Stimulated activated CD4-positive, alpha-beta T cell treated with anti-CD3 and anti-CD28 coated beads, TNF-alpha, amount 100 ng/mL, for 24 hours (primary cell): Measurements from ENCODE around the gene PTGES.

Experiments used
- DNase-seq, 3 experiments: peaks; one replicate each; pipeline ENCODE4 v3.0.0-alpha.2; 2020; ENCODE audit warnings: low read depth in 3 of 3

The PTGES gene

GRCh38 chr9:129745200-129745599 is 7.6 kb downstream of the PTGES start:
- DNase-seq: no peak

GRCh38 chr9:129740666-129741464 is 12.0 kb downstream of the PTGES start:
- no peak for DNase-seq

GRCh38 chr9:129740174-129740573 is 12.7 kb downstream of the PTGES start:
- DNase-seq: no peak

- DNase-seq: no peak
Measured at GRCh38 chr9:129739432-129739831, 13.4 kb downstream of the PTGES start.

- DNase-seq: peak; percentile 81 to 85 (median 83)
Measured at GRCh38 chr9:129737479-129738274, 15.2 kb downstream of the PTGES start.

GRCh38 chr9:129736334-129736733 is 16.5 kb downstream of the PTGES start:
- DNase-seq: no peak

- DNase-seq: no peak
Measured at GRCh38 chr9:129735546-129735945, 17.3 kb downstream of the PTGES start.

- no peak for DNase-seq
Measured at GRCh38 chr9:129733632-129733953, 19.2 kb downstream of the PTGES start.

- DNase-seq: no peak
Measured at GRCh38 chr9:129732946-129733631, 19.8 kb downstream of the PTGES start.

GRCh38 chr9:129732100-129732499 is 20.7 kb downstream of the PTGES start:
- no peak for DNase-seq

- no peak for DNase-seq
Measured at GRCh38 chr9:129731477-129732085, 21.3 kb downstream of the PTGES start.

- DNase-seq: no peak
Measured at GRCh38 chr9:129728744-129729143, 24.1 kb downstream of the PTGES start.

- peak; percentile 26 to 58 (median 35) for DNase-seq
Measured at GRCh38 chr9:129726322-129727160, 26.3 kb downstream of the PTGES start.

- DNase-seq: no peak
Measured at GRCh38 chr9:129725795-129726251, 27.0 kb downstream of the PTGES start.

- no peak for DNase-seq
Measured at GRCh38 chr9:129724456-129725190, 28.2 kb downstream of the PTGES start.

GRCh38 chr9:129722913-129723312 is 29.9 kb downstream of the PTGES start:
- no peak for DNase-seq

- DNase-seq: no peak
Measured at GRCh38 chr9:129720865-129721545, 31.8 kb downstream of the PTGES start.

- DNase-seq: no peak
Measured at GRCh38 chr9:129720181-129720864, 32.5 kb downstream of the PTGES start.

GRCh38 chr9:129719135-129719534 is 33.7 kb downstream of the PTGES start:
- DNase-seq: no peak
